HG03439 (cell line): ENCODE measurements around the gene TMED4.

Experiments used
- ATAC-seq: cut with Tn5 transposase; IDR thresholded peaks from one replicate; pipeline ENCODE4 v1.9.1; 2021; ENCODE audit warnings: mild to moderate bottlenecking, moderate library complexity; ENCODE audit not compliant: unreplicated experiment

The TMED4 gene

GRCh38 chr7:44581879-44582603 is at the start of gene TMED4:
TSS of gene TMED4 (minus strand) at chr7:44582231. CDS start at chr7:44582206, 25 bp downstream.
- peak; percentile 91 for ATAC-seq

- no peak for ATAC-seq
Measured at GRCh38 chr7:44631458-44632115, 49.6 kb upstream of the TMED4 start.

- no peak for ATAC-seq
Measured at GRCh38 chr7:44630792-44631457, 48.9 kb upstream of the TMED4 start.

- no peak for ATAC-seq
Measured at GRCh38 chr7:44629829-44630522, 47.9 kb upstream of the TMED4 start.

- ATAC-seq, result no peak
Measured at GRCh38 chr7:44626620-44627019, 44.6 kb upstream of the TMED4 start.

GRCh38 chr7:44625526-44626471 is 43.8 kb upstream of the TMED4 start:
- no peak for ATAC-seq

GRCh38 chr7:44624318-44624717 is 42.3 kb upstream of the TMED4 start:
- no peak for ATAC-seq

GRCh38 chr7:44622342-44623151 is 40.5 kb upstream of the TMED4 start:
- ATAC-seq, result peak; percentile 65

- ATAC-seq, result no peak
Measured at GRCh38 chr7:44621750-44622103, 39.7 kb upstream of the TMED4 start.

- no peak for ATAC-seq
Measured at GRCh38 chr7:44621034-44621749, 39.2 kb upstream of the TMED4 start.

GRCh38 chr7:44618753-44619152 is 36.7 kb upstream of the TMED4 start:
- ATAC-seq, result no peak

- ATAC-seq, result no peak
Measured at GRCh38 chr7:44618045-44618444, 36.0 kb upstream of the TMED4 start.

GRCh38 chr7:44617225-44617890 is 35.3 kb upstream of the TMED4 start:
- no peak for ATAC-seq

- no peak for ATAC-seq
Measured at GRCh38 chr7:44616545-44616944, 34.5 kb upstream of the TMED4 start.

- ATAC-seq, result no peak
Measured at GRCh38 chr7:44615793-44616192, 33.8 kb upstream of the TMED4 start.

- ATAC-seq, result no peak
Measured at GRCh38 chr7:44615149-44615611, 33.1 kb upstream of the TMED4 start.

- no peak for ATAC-seq
Measured at GRCh38 chr7:44609829-44610228, 27.8 kb upstream of the TMED4 start.

- ATAC-seq, result no peak
Measured at GRCh38 chr7:44608916-44609648, 27.1 kb upstream of the TMED4 start.
